ENCODE measurements around the gene GPR152.
A peak's percentile ranks its signal among the peaks of the same experiment; 100 is the strongest.
"Not testable (repeated sequence)": the region's sequence is repeated elsewhere in the genome, so short reads cannot be mapped to it uniquely, and the experiment has no call there.

Gene GPR152

GRCh38 chr11:67483831-67484665 lies 31.5 kb upstream of the GPR152 start:
- H3K36me3 ChIP-seq (ENCODE audit: control insufficient read depth, insufficient read depth, low read length), result no peaks in the 10 kb centered on the region
- H3K9ac ChIP-seq (ENCODE audit: low read length), result peak overlapping the region; percentile 37
- no peak overlapping the region for H3K4me3 ChIP-seq (ENCODE audit: low read length)
- no peaks in the 10 kb centered on the region for H3K9me3 ChIP-seq (ENCODE audit: control insufficient read depth, low read length)
- peaks cover 23% of the 10 kb centered on the region for H3K4me1 ChIP-seq (ENCODE audit: control insufficient read depth, insufficient read depth, low read length)
- no peaks in the 10 kb centered on the region for H3K27me3 ChIP-seq (ENCODE audit: control insufficient read depth, insufficient read depth, low read length)

DNA sequence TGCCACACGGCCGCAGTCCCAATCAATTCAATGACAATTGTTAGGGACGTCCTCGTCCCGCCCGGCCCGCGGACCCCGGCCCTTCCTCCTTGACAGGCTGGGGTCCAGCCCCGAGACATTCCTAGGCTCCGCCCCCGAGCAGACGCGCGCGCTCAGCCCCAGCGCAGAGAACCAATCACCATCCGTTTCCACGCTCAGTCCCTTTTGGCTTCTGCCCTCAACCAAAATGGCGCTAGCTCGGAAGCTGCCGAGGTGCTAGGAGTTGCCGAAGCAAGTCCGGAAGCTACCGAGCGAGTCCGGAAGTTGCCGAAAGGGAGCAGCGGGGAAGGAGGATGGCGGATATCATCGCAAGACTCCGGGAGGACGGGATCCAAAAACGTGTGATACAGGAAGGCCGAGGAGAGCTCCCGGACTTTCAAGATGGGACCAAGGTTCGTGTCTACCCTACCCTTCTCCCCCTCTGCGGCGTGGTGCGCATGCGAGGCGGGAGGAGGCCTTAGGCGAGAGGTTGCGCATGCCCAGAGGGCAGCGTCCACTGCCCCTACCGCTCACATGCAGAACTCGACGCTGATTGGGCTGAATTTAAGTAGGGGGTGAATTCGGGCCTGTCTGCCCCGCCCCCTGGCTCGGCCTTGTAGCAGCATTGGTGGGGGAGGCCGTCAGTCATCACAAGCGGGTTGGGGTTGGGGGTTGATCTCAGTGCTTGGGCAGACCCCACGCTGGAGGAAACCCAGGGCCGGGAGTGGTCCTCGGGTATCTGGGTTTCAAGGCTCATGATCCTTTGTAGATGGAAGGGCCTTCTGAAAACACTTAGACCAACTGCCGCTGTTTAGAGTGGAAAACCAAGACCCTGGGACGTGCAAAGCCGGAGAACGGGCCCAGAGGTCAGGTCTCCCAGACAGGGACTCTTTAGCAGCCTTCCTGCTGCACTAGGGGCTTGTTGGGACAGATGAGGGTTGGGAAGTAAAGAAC lies 30.6 kb upstream of the GPR152 start, which contains the start of gene AIP:
TSS of gene AIP (plus strand) at position 200 of the 972 bp plus-strand sequence. CDS start at position 333, 133 bp downstream.
- H3K4me3 ChIP-seq (ENCODE audit: low read length), result peak within 1 kb of the TSS; percentile 75
- peaks cover 23% of the 10 kb centered on the region for H3K4me1 ChIP-seq (ENCODE audit: control insufficient read depth, insufficient read depth, low read length)
- H3K27me3 ChIP-seq (ENCODE audit: control insufficient read depth, insufficient read depth, low read length), result no peaks in the 10 kb centered on the region
- peak within 1 kb of the TSS; percentile 77 for H3K9ac ChIP-seq (ENCODE audit: low read length)
- no peaks in the 10 kb centered on the region for H3K9me3 ChIP-seq (ENCODE audit: control insufficient read depth, low read length)
- no peaks in the 10 kb centered on the region for H3K36me3 ChIP-seq (ENCODE audit: control insufficient read depth, insufficient read depth, low read length)

- H3K4me1 ChIP-seq (ENCODE audit: control insufficient read depth, insufficient read depth, low read length), result peaks cover 23% of the 10 kb centered on the region
- H3K9me3 ChIP-seq (ENCODE audit: control insufficient read depth, low read length), result no peaks in the 10 kb centered on the region
- peak overlapping the region; percentile 77 for H3K9ac ChIP-seq (ENCODE audit: low read length)
- no peaks in the 10 kb centered on the region for H3K36me3 ChIP-seq (ENCODE audit: control insufficient read depth, insufficient read depth, low read length)
- H3K4me3 ChIP-seq (ENCODE audit: low read length), result peak overlapping the region; percentile 75
- H3K27me3 ChIP-seq (ENCODE audit: control insufficient read depth, insufficient read depth, low read length), result no peaks in the 10 kb centered on the region
These were observed 29.8 kb upstream of the GPR152 start for GRCh38 chr11:67482275-67482826.

- not testable (repeated sequence) for H3K4me1 ChIP-seq (ENCODE audit: control insufficient read depth, insufficient read depth, low read length); H3K9ac ChIP-seq (ENCODE audit: low read length); H3K9me3 ChIP-seq (ENCODE audit: control insufficient read depth, low read length); H3K36me3 ChIP-seq (ENCODE audit: control insufficient read depth, insufficient read depth, low read length); H3K4me3 ChIP-seq (ENCODE audit: low read length); H3K27me3 ChIP-seq (ENCODE audit: control insufficient read depth, insufficient read depth, low read length)
These were observed 25.0 kb upstream of the GPR152 start for GRCh38 chr11:67477344-67478050.

DNA sequence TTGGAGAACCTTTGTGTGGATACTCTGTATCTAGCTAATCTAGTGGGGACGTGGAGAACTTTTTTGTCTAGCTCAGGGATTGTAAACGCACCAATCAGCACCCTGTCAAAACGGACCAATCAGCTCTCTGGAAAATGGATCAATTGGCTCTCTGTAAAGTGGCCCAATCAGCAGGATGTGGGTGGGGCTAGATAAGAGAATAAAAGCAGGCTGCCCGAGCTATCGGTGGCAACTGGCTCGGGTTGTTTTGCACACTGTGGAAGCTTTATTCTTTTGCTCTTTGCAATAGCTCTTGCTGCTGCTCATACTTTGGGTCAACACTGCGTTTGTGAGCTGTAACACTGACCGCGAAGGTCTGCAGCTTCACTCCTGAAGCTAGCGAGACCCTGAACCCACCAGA lies 24.2 kb upstream of the GPR152 start:
- not testable (repeated sequence) for H3K27me3 ChIP-seq (ENCODE audit: control insufficient read depth, insufficient read depth, low read length); H3K4me3 ChIP-seq (ENCODE audit: low read length); H3K36me3 ChIP-seq (ENCODE audit: control insufficient read depth, insufficient read depth, low read length); H3K9ac ChIP-seq (ENCODE audit: low read length); H3K9me3 ChIP-seq (ENCODE audit: control insufficient read depth, low read length); H3K4me1 ChIP-seq (ENCODE audit: control insufficient read depth, insufficient read depth, low read length)

GRCh38 chr11:67472882-67473281 lies 20.4 kb upstream of the GPR152 start:
- peaks cover 12% of the 10 kb centered on the region for H3K4me1 ChIP-seq (ENCODE audit: control insufficient read depth, insufficient read depth, low read length)
- H3K4me3 ChIP-seq (ENCODE audit: low read length), result no peak overlapping the region
- H3K27me3 ChIP-seq (ENCODE audit: control insufficient read depth, insufficient read depth, low read length), result no peaks in the 10 kb centered on the region
- H3K9ac ChIP-seq (ENCODE audit: low read length), result no peak overlapping the region
- no peaks in the 10 kb centered on the region for H3K9me3 ChIP-seq (ENCODE audit: control insufficient read depth, low read length)
- H3K36me3 ChIP-seq (ENCODE audit: control insufficient read depth, insufficient read depth, low read length), result no peaks in the 10 kb centered on the region

GRCh38 chr11:67470337-67471002 lies 17.9 kb upstream of the GPR152 start:
- H3K27me3 ChIP-seq (ENCODE audit: control insufficient read depth, insufficient read depth, low read length), result no peaks in the 10 kb centered on the region
- no peak overlapping the region for H3K4me3 ChIP-seq (ENCODE audit: low read length)
- H3K4me1 ChIP-seq (ENCODE audit: control insufficient read depth, insufficient read depth, low read length), result peaks cover 28% of the 10 kb centered on the region
- no peaks in the 10 kb centered on the region for H3K9me3 ChIP-seq (ENCODE audit: control insufficient read depth, low read length)
- no peak overlapping the region for H3K9ac ChIP-seq (ENCODE audit: low read length)
- no peaks in the 10 kb centered on the region for H3K36me3 ChIP-seq (ENCODE audit: control insufficient read depth, insufficient read depth, low read length)

- peaks cover 34% of the 10 kb centered on the region for H3K4me1 ChIP-seq (ENCODE audit: control insufficient read depth, insufficient read depth, low read length)
- peak overlapping the region; percentile 86 for H3K4me3 ChIP-seq (ENCODE audit: low read length)
- peak overlapping the region; percentile 87 for H3K9ac ChIP-seq (ENCODE audit: low read length)
These were observed 16.9 kb upstream of the GPR152 start for GRCh38 chr11:67469508-67469811.

GRCh38 chr11:67468759-67469507 lies 16.4 kb upstream of the GPR152 start, which contains the start of gene TMEM134:
Gene TMEM134, minus strand, starts transcription at chr11:67469251. Its CDS starts 59 bp downstream, at chr11:67469192.
- peak within 1 kb of the TSS; percentile 88 for H3K9ac ChIP-seq (ENCODE audit: low read length)
- H3K9me3 ChIP-seq (ENCODE audit: control insufficient read depth, low read length), result no peaks in the 10 kb centered on the region
- peak within 1 kb of the TSS; percentile 86 for H3K4me3 ChIP-seq (ENCODE audit: low read length)
- no peaks in the 10 kb centered on the region for H3K27me3 ChIP-seq (ENCODE audit: control insufficient read depth, insufficient read depth, low read length)
- H3K4me1 ChIP-seq (ENCODE audit: control insufficient read depth, insufficient read depth, low read length), result peaks cover 39% of the 10 kb centered on the region
- H3K36me3 ChIP-seq (ENCODE audit: control insufficient read depth, insufficient read depth, low read length), result no peaks in the 10 kb centered on the region

More at GRCh38 chr11:67469508-67469811, 16.9 kb upstream of the GPR152 start:
- Histone ChIP-seq H3K9me3 (ENCODE audit: control insufficient read depth, low read length) (no peaks in the 10 kb centered on the region), H3K27me3 (ENCODE audit: control insufficient read depth, insufficient read depth, low read length) (no peaks in the 10 kb centered on the region), H3K36me3 (ENCODE audit: control insufficient read depth, insufficient read depth, low read length) (no peaks in the 10 kb centered on the region)

DNA sequence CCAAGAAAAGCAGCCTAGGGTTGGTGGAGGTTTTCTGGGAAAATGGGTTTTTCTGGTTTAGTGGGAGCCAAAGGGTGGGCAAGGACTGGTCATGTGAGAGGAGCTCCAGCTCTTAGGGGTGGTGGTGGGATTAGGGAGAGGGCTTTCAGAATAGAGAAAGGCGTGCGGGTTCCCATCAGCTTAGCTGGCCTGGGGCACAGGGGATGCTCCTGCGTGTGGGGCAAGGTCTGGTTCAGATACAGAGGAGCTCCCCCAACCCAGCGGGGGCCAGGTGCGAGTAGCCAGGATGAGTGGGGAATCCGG lies 15.9 kb upstream of the GPR152 start:
- no peaks in the 10 kb centered on the region for H3K9me3 ChIP-seq (ENCODE audit: control insufficient read depth, low read length)
- H3K4me1 ChIP-seq (ENCODE audit: control insufficient read depth, insufficient read depth, low read length), result peaks cover 44% of the 10 kb centered on the region
- H3K4me3 ChIP-seq (ENCODE audit: low read length), result peak overlapping the region; percentile 80
- peak overlapping the region; percentile 88 for H3K9ac ChIP-seq (ENCODE audit: low read length)
- H3K36me3 ChIP-seq (ENCODE audit: control insufficient read depth, insufficient read depth, low read length), result no peaks in the 10 kb centered on the region
- no peaks in the 10 kb centered on the region for H3K27me3 ChIP-seq (ENCODE audit: control insufficient read depth, insufficient read depth, low read length)

DNA sequence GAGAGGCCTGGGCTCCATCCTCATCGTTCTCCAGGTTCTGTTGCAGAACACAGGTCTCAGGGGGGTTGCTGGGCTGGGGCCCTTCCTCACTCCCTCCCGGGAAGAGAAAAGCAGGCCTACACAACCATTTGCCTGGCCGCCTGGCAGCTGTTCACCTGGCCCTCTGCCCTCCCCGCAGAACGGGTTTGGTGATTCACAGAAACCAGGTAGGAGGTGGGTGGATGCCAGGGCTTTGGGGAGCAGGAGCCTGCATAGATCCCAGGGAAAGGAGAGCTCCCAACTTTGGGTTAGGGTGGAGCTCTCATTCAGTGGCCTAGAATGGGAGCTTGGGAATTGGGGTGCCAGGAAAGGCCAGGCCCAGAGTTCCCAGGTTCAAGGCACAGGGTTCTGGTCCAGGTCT lies 15.5 kb upstream of the GPR152 start:
- Histone ChIP-seq H3K4me1 (ENCODE audit: control insufficient read depth, insufficient read depth, low read length) (peaks cover 48% of the 10 kb centered on the region), H3K9me3 (ENCODE audit: control insufficient read depth, low read length) (no peaks in the 10 kb centered on the region), H3K9ac (ENCODE audit: low read length) (peak overlapping the region; percentile 88), H3K4me3 (ENCODE audit: low read length) (peak overlapping the region; percentile 80), H3K36me3 (ENCODE audit: control insufficient read depth, insufficient read depth, low read length) (no peaks in the 10 kb centered on the region), H3K27me3 (ENCODE audit: control insufficient read depth, insufficient read depth, low read length) (no peaks in the 10 kb centered on the region)

Measured in mucosa of stomach (tissue), 1 donor.